ENCODE data around the gene TSPAN33. TPM values are rescaled to one million over a fixed set of nuclear protein-coding genes. Genes with fewer than 3 reads are reported as not detected.

TSPAN33 gene
- total RNA-seq, 4 donors from 2014 or later = 2.5 to 8.1 (median 2.9) TPM

DNA sequence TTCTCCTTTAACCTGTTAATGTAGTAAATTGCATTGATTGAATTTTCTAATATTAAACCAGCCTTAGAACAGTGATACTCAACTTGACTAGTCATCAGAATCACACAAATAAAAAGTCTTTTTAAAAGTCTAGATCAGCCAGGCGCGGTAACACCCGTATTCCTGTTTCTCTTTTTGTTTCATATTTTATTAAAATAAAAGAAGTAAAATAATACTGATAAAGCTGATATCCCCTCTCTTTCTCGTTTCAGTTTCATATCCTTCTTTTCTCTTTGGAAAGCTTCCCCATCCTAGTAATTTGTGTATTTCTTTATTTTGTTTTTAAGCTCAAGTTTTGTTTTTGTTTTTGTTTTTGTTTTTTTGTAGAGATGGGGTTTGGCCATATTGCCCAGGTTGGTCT lies 53.3 kb downstream of the TSPAN33 start:
- no peak for DNase-seq
- intact Hi-C loops (cut with DNase I; ENCODE audit: low total_unique reads) (no loop called here), in situ Hi-C loops (cut with MboI; ENCODE audit: low pct_ligation_motif_present in 1 of 4, low pct_unique_long_range_greater_than_20kb in 1 of 4, low sequenced_read_pairs in 3 of 4) (no loop called here)
- Histone ChIP-seq H3K27me3 (no peaks in the 10 kb centered on the region), H3K27ac (no peak overlapping the region), H3K36me3 (no peaks in the 10 kb centered on the region), H3K4me3 (no peak overlapping the region), H3K9me3 (no peaks in the 10 kb centered on the region), H3K4me1 (no peaks in the 10 kb centered on the region)
- WGBS, 2 donors (ENCODE audit: low coverage in 1 of 2) = 77 to 82% methylated on average over 4 of the region's 4 CpGs
- TF ChIP-seq POLR2AphosphoS5 (IDR thresholded peaks at IDR 0.05) (no peak), POLR2A (IDR thresholded peaks at IDR 0.05) (no peak), EP300 (IDR thresholded peaks at IDR 0.05; ENCODE audit: low read depth) (no peak)
- TF ChIP-seq, protein P1, sequence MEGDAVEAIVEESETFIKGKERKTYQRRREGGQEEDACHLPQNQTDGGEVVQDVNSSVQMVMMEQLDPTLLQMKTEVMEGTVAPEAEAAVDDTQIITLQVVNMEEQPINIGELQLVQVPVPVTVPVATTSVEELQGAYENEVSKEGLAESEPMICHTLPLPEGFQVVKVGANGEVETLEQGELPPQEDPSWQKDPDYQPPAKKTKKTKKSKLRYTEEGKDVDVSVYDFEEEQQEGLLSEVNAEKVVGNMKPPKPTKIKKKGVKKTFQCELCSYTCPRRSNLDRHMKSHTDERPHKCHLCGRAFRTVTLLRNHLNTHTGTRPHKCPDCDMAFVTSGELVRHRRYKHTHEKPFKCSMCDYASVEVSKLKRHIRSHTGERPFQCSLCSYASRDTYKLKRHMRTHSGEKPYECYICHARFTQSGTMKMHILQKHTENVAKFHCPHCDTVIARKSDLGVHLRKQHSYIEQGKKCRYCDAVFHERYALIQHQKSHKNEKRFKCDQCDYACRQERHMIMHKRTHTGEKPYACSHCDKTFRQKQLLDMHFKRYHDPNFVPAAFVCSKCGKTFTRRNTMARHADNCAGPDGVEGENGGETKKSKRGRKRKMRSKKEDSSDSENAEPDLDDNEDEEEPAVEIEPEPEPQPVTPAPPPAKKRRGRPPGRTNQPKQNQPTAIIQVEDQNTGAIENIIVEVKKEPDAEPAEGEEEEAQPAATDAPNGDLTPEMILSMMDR (IDR thresholded peaks at IDR 0.05) = no peak

DNA sequence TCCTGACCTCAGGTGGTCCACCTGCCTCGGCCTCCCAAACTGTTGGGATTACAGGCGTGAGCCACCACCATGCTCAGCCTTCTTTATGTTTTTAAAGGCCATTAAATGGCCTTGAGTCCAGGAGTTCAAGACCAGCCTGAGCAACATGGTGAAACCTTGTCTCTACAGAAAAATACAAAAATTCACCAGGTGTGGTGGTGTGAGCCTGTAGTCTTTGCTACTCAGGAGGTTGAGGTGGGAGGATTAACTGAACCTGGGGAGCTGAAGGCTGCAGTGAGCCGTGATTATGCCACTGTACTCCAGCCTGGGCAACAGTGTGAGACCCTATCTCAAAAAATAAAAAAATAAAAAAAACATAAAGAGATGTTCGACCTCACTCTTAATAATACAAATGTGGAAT lies 54.9 kb downstream of the TSPAN33 start:
- Histone ChIP-seq H3K4me3 (no peak overlapping the region), H3K27me3 (no peaks in the 10 kb centered on the region), H3K9me3 (no peaks in the 10 kb centered on the region), H3K4me1 (no peaks in the 10 kb centered on the region), H3K36me3 (no peaks in the 10 kb centered on the region), H3K27ac (no peak overlapping the region)
- in situ Hi-C loops (cut with MboI; ENCODE audit: low pct_ligation_motif_present in 1 of 4, low pct_unique_long_range_greater_than_20kb in 1 of 4, low sequenced_read_pairs in 3 of 4) = no loop called here
- TF ChIP-seq POLR2A (IDR thresholded peaks at IDR 0.05) (no peak), EP300 (IDR thresholded peaks at IDR 0.05; ENCODE audit: low read depth) (no peak), POLR2AphosphoS5 (IDR thresholded peaks at IDR 0.05) (no peak)
- TF ChIP-seq, protein P1 (IDR thresholded peaks at IDR 0.05) = no peak
- no peak for DNase-seq
- intact Hi-C loops (cut with DNase I; ENCODE audit: low total_unique reads) = no loop called here
- 80 to 97% methylated on average over 1 to 4 of the region's 4 CpGs for WGBS, 2 donors (ENCODE audit: low coverage in 1 of 2)

DNA sequence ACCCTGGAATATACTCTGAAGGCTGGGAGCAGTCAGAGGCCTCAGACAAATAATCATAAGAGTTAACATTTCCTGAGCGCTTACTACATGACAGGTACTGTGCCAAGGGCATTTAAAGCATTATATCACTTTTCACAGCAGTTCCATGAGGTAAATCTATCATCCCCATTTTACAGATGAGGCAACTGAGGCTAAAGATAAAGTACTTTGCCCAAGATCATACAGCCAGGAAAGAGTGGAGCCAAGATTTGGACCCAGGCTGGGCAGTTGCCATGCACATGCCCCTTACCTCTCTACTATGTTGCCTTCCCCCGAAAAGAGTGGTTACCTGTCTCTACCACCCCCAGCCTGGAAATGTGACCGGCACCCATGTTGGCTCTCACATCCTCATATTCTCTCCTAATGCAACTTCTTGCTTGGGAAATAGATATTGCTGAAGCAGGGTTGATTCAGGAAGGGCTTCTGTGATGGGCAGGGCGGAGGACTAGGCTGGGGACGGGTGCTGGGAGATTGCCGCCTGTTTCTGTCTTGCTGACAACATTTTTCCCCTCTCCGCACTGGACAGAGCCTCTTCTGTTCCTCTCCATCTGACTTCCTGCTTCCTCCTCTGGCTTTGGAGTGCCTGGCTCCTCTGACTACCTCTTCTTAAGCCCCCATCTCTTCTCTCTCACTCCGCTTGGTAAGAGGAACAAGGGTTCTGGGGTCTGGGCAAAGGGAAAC lies 57.7 kb downstream of the TSPAN33 start:
- intact Hi-C loops (cut with DNase I; ENCODE audit: low total_unique reads) (no loop called here), in situ Hi-C loops (cut with MboI; ENCODE audit: low pct_ligation_motif_present in 1 of 4, low pct_unique_long_range_greater_than_20kb in 1 of 4, low sequenced_read_pairs in 3 of 4) (loop anchor here in 3 of 4 donors (25.0 kb wide), 1 partner anchor 260 kb away; no protein-coding TSS in a partner anchor)
- 80 to 87% methylated on average over 5 to 8 of the region's 8 CpGs for WGBS, 2 donors (ENCODE audit: low coverage in 1 of 2)
- Histone ChIP-seq H3K27me3 (no peaks in the 10 kb centered on the region), H3K4me3 (no peak overlapping the region), H3K4me1 (no peaks in the 10 kb centered on the region), H3K9me3 (no peaks in the 10 kb centered on the region), H3K27ac (no peak overlapping the region), H3K36me3 (no peaks in the 10 kb centered on the region)
- TF ChIP-seq, protein P1 (IDR thresholded peaks at IDR 0.05) = no peak
- TF ChIP-seq POLR2A (IDR thresholded peaks at IDR 0.05) = no peak
- no peak for DNase-seq

DNA sequence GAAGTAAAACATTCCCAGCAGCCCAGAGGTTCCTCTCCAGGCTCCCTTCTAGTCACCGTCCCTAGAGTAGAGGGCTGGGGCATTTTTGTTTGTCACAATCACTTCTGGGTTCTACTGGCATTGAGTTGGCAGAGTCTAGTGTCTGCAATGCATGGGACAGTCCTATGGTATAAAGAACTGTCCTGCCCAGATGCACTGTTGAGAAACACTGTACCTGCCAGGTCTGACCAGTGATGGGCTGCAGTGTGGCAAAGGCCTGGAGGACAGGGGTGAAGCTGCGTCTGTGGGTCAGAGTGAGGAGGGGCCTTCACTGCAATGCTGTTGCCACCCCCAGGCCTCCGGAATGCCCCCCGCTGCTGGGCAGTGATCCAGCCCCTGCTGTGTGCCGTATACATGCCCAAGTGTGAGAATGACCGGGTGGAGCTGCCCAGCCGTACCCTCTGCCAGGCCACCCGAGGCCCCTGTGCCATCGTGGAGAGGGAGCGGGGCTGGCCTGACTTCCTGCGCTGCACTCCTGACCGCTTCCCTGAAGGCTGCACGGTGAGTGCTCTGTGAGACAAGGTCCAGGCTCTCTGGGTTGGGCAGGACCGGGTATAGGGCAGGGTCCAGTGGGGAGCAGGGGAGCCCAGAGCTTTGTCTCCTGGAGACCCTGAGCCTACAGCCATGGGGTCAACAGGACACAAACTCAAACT lies 58.7 kb downstream of the TSPAN33 start:
- Histone ChIP-seq H3K4me3 (no peak overlapping the region), H3K27me3 (no peaks in the 10 kb centered on the region), H3K4me1 (no peaks in the 10 kb centered on the region), H3K36me3 (no peaks in the 10 kb centered on the region), H3K27ac (no peak overlapping the region), H3K9me3 (no peaks in the 10 kb centered on the region)
- TF ChIP-seq POLR2AphosphoS5 (IDR thresholded peaks at IDR 0.05) = no peak
- TF ChIP-seq, protein P1 (IDR thresholded peaks at IDR 0.05) = no peak
- no peak for TF ChIP-seq EP300 (IDR thresholded peaks at IDR 0.05; ENCODE audit: low read depth)
- TF ChIP-seq POLR2A (IDR thresholded peaks at IDR 0.05) = no peak
- intact Hi-C loops (cut with DNase I; ENCODE audit: low total_unique reads) (no loop called here), in situ Hi-C loops (cut with MboI; ENCODE audit: low pct_ligation_motif_present in 1 of 4, low pct_unique_long_range_greater_than_20kb in 1 of 4, low sequenced_read_pairs in 3 of 4) (loop anchor here in 3 of 4 donors (25.0 kb wide), 1 partner anchor 259 kb away; no protein-coding TSS in a partner anchor)
- 0 to 88% methylated on average over 1 to 14 of the region's 14 CpGs for WGBS, 2 donors (ENCODE audit: low coverage in 1 of 2)
- DNase-seq = no peak
